WTC11 (cell line): ENCODE results near the gene OGDH. TPM values are rescaled to one million over a fixed set of nuclear protein-coding genes. Genes with fewer than 3 reads are reported as not detected.

ENCODE experiments used
- ATAC-seq: fragments of 200-7000 bp; cut with Tn5 transposase; 2 replicates; pipeline ENCODE4 v1.10.0; 2021; ENCODE audit warnings: mild to moderate bottlenecking, moderate library complexity
- CTCF ChIA-PET: fragments of 300-600 bp; sonication (Branson Sonifier 250); formaldehyde crosslinking; loops from one replicate; lab custom pipeline; 2021; ENCODE audit warnings: antibody characterized with exemption; lab: Charles Lee
- POLR2A ChIA-PET: fragments of 350-600 bp; sonication (Branson Sonifier 250); formaldehyde crosslinking; loops from one replicate; lab custom pipeline; 2021; ENCODE audit warnings: antibody characterized with exemption; lab: Charles Lee
- DNase-seq: peaks from one replicate; pipeline ENCODE4 v3.0.0; 2021; ENCODE audit warnings: low spot score
- H3K27ac Mint-ChIP-seq: 2 replicates; pipeline ENCODE4 v1.8.0; 2021; ENCODE audit warnings: mixed read lengths
- H3K27me3 Mint-ChIP-seq: 2 replicates; pipeline ENCODE4 v1.8.0; 2021; ENCODE audit warnings: low read depth, mild to moderate bottlenecking, moderate library complexity, mixed read lengths
- H3K36me3 Mint-ChIP-seq: 2 replicates; pipeline ENCODE4 v1.8.0; 2021; ENCODE audit warnings: mixed read lengths
- H3K4me1 Mint-ChIP-seq: 2 replicates; pipeline ENCODE4 v1.8.0; 2022; ENCODE audit warnings: mixed read lengths
- H3K4me3 Mint-ChIP-seq: 2 replicates; pipeline ENCODE4 v1.8.0; 2021; ENCODE audit warnings: mild to moderate bottlenecking, moderate library complexity, mixed read lengths
- H3K9me3 Mint-ChIP-seq: 2 replicates; pipeline ENCODE4 v1.8.0; 2021; ENCODE audit warnings: mixed read lengths
- AFF4 ChIP-seq: sonication (generic); formaldehyde crosslinking; IDR thresholded peaks from 2 replicates; pipeline ENCODE4 v1.8.1; 2023; ENCODE audit warnings: mild to moderate bottlenecking, missing genetic modification reagents, borderline replicate concordance
- ATF1 ChIP-seq: sonication (generic); formaldehyde crosslinking; IDR thresholded peaks from 2 replicates; pipeline ENCODE4 v1.8.1; 2023; ENCODE audit warnings: mild to moderate bottlenecking, moderate library complexity, missing genetic modification reagents
- ATF6 ChIP-seq: sonication (generic); formaldehyde crosslinking; IDR thresholded peaks from 2 replicates; pipeline ENCODE4 v1.8.1; 2023; ENCODE audit warnings: mild to moderate bottlenecking, missing genetic modification reagents
- CREB1 ChIP-seq: sonication (generic); formaldehyde crosslinking; IDR thresholded peaks from 2 replicates; pipeline ENCODE4 v1.8.0; 2023; ENCODE audit warnings: mild to moderate bottlenecking, missing genetic modification reagents
- CTCF ChIP-seq: fragments of 200-600 bp; IDR thresholded peaks from 2 replicates; pipeline ENCODE4 v1.8.0; 2022; ENCODE audit warnings: antibody characterized with exemption
- EMX1 ChIP-seq: fragments of 250-450 bp; sonication (Bioruptor Pico); IDR thresholded peaks from 2 replicates; pipeline ENCODE4 v1.8.0; 2021; ENCODE audit warnings: mild to moderate bottlenecking
- ETV6 ChIP-seq: sonication (generic); formaldehyde crosslinking; IDR thresholded peaks from 2 replicates; pipeline ENCODE4 v1.8.1; 2022; ENCODE audit warnings: mild to moderate bottlenecking, missing genetic modification reagents
- FOXP1 ChIP-seq: sonication (generic); formaldehyde crosslinking; IDR thresholded peaks from 2 replicates; pipeline ENCODE4 v1.8.0; 2022; ENCODE audit warnings: missing genetic modification reagents, mild to moderate bottlenecking, moderate library complexity, borderline replicate concordance
- HMGXB4 ChIP-seq: sonication (generic); formaldehyde crosslinking; IDR thresholded peaks from 2 replicates; pipeline ENCODE4 v1.8.1; 2023; ENCODE audit warnings: mild to moderate bottlenecking, moderate library complexity, missing genetic modification reagents
- JUN ChIP-seq: sonication (generic); formaldehyde crosslinking; IDR thresholded peaks from 2 replicates; pipeline ENCODE4 v1.8.0; 2023; ENCODE audit warnings: mild to moderate bottlenecking, missing genetic modification reagents
- MXD4 ChIP-seq: fragments of 250-450 bp; sonication (Bioruptor Pico); IDR thresholded peaks from 2 replicates; pipeline ENCODE4 v1.8.0; 2021; ENCODE audit warnings: mild to moderate bottlenecking, moderate library complexity, borderline replicate concordance
- MYBL2 ChIP-seq: sonication (generic); formaldehyde crosslinking; IDR thresholded peaks from 2 replicates; pipeline ENCODE4 v1.8.1; 2023; ENCODE audit warnings: mild to moderate bottlenecking, moderate library complexity, missing genetic modification reagents
- NR2C2 ChIP-seq: sonication (generic); formaldehyde crosslinking; IDR thresholded peaks from 2 replicates; pipeline ENCODE4 v1.8.0; 2022; ENCODE audit warnings: mild to moderate bottlenecking, missing genetic modification reagents
- RORB ChIP-seq: fragments of 250-450 bp; sonication (Bioruptor Pico); IDR thresholded peaks from 2 replicates; pipeline ENCODE4 v1.9.0; 2021; ENCODE audit warnings: mild to moderate bottlenecking
- SMAD4 ChIP-seq: sonication (generic); formaldehyde crosslinking; IDR thresholded peaks from 2 replicates; pipeline ENCODE4 v1.8.0; 2022; ENCODE audit warnings: mild to moderate bottlenecking, missing genetic modification reagents
- TEAD1 ChIP-seq: sonication (generic); formaldehyde crosslinking; IDR thresholded peaks from 2 replicates; pipeline ENCODE4 v1.8.0; 2022; ENCODE audit warnings: mild to moderate bottlenecking, missing genetic modification reagents
- TEAD4 ChIP-seq: sonication (generic); formaldehyde crosslinking; IDR thresholded peaks from 2 replicates; pipeline ENCODE4 v1.8.0; 2022; ENCODE audit warnings: mild to moderate bottlenecking, missing genetic modification reagents
- USF1 ChIP-seq: sonication (generic); formaldehyde crosslinking; IDR thresholded peaks from 2 replicates; pipeline ENCODE4 v1.8.0; 2022; ENCODE audit warnings: mild to moderate bottlenecking, missing genetic modification reagents
- ZBTB21 ChIP-seq: sonication (generic); formaldehyde crosslinking; IDR thresholded peaks from 2 replicates; pipeline ENCODE4 v1.8.1; 2023; ENCODE audit warnings: mild to moderate bottlenecking, missing genetic modification reagents, borderline replicate concordance
- ZNF138 ChIP-seq: sonication (generic); formaldehyde crosslinking; conservative IDR thresholded peaks from 2 replicates; pipeline ENCODE4 v1.8.1; 2022; ENCODE audit warnings: mild to moderate bottlenecking, moderate library complexity, missing genetic modification reagents
- ZNF263 ChIP-seq: sonication (generic); formaldehyde crosslinking; IDR thresholded peaks from 2 replicates; pipeline ENCODE4 v1.8.1; 2022; ENCODE audit warnings: low read depth, mild to moderate bottlenecking, moderate library complexity, missing genetic modification reagents
- ZNF396 ChIP-seq: fragments of 250-450 bp; sonication (Bioruptor Pico); IDR thresholded peaks from 2 replicates; pipeline ENCODE4 v1.8.0; 2021; ENCODE audit warnings: mild to moderate bottlenecking, moderate library complexity, borderline replicate concordance
- total RNA-seq: library from RNA; stranded (reverse); gene quantifications from 3 replicates; pipeline ENCODE4 v1.2.3, GENCODE V29; 2021

The OGDH gene
- total RNA-seq, 1 experiment from 2014 or later = 79.6 TPM

GRCh38 chr7:44658979-44659378, 52.6 kb downstream of the OGDH start (continued):
- TF ChIP-seq HMGXB4 (CRISPR knock-in tag) = no peak
- TF ChIP-seq EMX1 = no peak
- no peak for TF ChIP-seq CREB1
- no peak for TF ChIP-seq AFF4
- no peak for TF ChIP-seq USF1
- TF ChIP-seq NR2C2 (CRISPR knock-in tag) = no peak
- TF ChIP-seq RORB (CRISPR knock-in tag) = no peak

GRCh38 chr7:44661233-44661632, 54.8 kb downstream of the OGDH start:
- ChIA-PET CTCF (no interaction called here), POLR2A (no interaction called here)
- no peak overlapping the region for H3K4me3 Mint-ChIP-seq
- DNase-seq (no peak), ATAC-seq (no peak)
- no peaks in the 10 kb centered on the region for H3K27me3 Mint-ChIP-seq
- no peak overlapping the region for H3K27ac Mint-ChIP-seq
- no peak for TF ChIP-seq JUN
- TF ChIP-seq ZBTB21 (CRISPR knock-in tag) = no peak
- TF ChIP-seq ZNF263 = no peak
- no peak for TF ChIP-seq MYBL2
- no peak for TF ChIP-seq FOXP1 (CRISPR knock-in tag)
- no peak for TF ChIP-seq EMX1
- no peak for TF ChIP-seq ATF6 (CRISPR knock-in tag)
- TF ChIP-seq ZNF138 (CRISPR knock-in tag) = no peak
- no peak for TF ChIP-seq TEAD4
- no peak for TF ChIP-seq ZNF396
- no peak for TF ChIP-seq SMAD4
- TF ChIP-seq ATF1 = no peak
- no peak for TF ChIP-seq CTCF
- no peak for TF ChIP-seq MXD4 (CRISPR knock-in tag)
- no peak for TF ChIP-seq TEAD1
- no peak for TF ChIP-seq ETV6 (CRISPR knock-in tag)
- peaks cover 42% of the 10 kb centered on the region for H3K9me3 Mint-ChIP-seq
- H3K4me1 Mint-ChIP-seq = no peaks in the 10 kb centered on the region
- H3K36me3 Mint-ChIP-seq = peaks cover 50% of the 10 kb centered on the region
